GM18526 (cell line): ENCODE data around the gene PYGM.

ENCODE experiments used
- POLR2A ChIP-seq: IDR thresholded peaks from 3 replicates; pipeline ENCODE4 v1.6.1; 2011; ENCODE audit not compliant: insufficient read length; ENCODE audit errors: extremely low read depth

PYGM gene

DNA sequence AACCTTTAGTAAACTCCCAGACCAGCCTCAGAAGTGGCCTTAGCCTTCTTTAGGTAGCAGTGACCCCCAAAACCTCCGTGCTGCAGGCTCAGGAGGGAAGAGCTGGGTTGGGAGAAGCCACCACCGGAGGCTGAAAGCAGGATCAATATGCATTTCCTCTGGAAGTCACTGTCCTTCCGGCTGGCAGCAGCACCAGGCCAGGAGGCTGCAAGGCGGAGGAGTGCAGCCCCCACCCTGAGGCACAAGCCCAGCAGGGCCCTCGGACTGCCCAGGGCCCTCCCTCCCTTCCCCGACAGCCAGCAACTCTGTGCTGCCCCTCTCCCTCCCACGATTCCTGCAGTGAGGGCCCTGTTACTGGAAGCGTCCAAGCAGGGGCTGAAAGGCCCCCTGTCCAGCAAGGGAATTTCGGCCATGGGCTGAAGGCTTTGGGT is 33.5 kb downstream of the PYGM start:
- no peak for TF ChIP-seq POLR2A

DNA sequence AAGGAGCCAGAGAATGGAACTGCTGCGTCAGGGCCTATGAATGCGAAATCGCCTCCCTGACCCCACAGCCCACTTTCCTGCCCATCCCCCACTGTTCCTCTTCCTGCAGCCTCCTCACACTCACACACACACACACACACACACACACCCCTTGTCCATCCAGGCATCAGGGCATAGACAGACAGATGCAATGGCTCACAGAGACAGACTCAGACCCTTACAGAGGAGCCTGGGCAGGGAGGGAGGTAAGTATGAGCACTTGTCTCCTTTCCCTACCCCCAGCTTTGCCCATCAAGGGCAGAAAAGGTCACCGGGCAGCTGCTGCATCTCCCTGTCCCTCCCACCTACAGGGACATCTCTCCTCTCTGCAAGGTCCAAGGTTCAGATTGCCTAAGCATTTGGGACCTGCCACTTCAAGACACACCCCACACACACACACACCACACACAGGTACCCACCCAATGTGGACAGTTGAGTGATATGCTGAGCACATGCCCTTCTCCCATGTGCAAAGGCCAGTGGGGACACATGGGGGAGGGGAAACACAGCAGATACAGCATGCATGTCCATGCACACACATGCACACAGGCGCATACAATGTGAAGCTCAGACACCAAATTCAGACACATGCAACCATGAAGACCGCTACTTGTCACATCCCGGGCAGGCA is 34.8 kb downstream of the PYGM start:
- TF ChIP-seq POLR2A: no peak

DNA sequence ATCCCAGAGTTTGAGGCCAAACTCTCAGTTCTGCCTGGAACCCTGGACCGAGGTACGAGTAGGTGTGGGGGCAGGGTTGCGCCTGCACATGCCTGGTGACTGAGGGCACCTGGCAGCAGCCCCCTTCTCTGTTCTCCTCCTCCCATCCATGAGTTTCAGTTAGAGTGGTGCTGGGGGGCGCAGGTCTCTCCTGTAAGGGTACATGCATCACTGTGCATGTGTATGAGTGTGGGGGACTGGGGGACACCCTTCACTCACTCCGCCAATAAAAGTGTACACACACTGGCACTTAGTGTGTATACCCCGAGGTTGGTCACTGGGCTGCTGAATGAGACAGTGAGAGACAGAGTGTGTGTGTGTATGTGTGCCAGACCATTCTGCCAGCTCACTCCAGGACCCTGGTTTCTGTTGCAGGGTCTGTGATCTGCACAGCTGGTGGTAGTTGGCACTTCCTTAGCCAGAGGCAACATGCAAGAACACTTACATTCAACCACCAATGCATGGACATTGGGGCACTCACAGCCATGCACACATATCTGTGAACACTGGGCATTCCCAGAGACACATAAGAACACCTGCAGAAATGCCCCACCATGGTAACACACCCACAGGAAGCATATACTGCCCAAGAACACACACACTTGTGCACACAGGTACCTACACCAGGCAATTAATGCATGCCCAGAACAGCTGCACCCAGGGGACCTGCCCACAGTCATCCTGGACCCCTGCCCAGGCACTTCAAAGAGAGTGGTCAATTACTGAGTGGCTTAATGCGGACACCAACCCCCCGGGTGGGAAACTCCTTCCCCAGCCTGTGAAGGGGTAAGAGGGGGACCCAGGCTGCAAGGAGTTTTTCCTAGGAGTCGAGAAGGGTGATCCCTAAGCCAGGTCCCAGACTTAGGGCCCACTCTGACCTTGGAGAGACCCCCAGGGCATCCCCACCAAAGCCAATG is 35.6 kb downstream of the PYGM start:
- no peak for TF ChIP-seq POLR2A

GRCh38 chr11:64723117-64723906 is 36.5 kb downstream of the PYGM start, which contains the start of gene NRXN2:
NRXN2 (minus strand) TSS chr11:64723197; CDS start chr11:64713699, 9,498 bp downstream.
- no peak for TF ChIP-seq POLR2A

DNA sequence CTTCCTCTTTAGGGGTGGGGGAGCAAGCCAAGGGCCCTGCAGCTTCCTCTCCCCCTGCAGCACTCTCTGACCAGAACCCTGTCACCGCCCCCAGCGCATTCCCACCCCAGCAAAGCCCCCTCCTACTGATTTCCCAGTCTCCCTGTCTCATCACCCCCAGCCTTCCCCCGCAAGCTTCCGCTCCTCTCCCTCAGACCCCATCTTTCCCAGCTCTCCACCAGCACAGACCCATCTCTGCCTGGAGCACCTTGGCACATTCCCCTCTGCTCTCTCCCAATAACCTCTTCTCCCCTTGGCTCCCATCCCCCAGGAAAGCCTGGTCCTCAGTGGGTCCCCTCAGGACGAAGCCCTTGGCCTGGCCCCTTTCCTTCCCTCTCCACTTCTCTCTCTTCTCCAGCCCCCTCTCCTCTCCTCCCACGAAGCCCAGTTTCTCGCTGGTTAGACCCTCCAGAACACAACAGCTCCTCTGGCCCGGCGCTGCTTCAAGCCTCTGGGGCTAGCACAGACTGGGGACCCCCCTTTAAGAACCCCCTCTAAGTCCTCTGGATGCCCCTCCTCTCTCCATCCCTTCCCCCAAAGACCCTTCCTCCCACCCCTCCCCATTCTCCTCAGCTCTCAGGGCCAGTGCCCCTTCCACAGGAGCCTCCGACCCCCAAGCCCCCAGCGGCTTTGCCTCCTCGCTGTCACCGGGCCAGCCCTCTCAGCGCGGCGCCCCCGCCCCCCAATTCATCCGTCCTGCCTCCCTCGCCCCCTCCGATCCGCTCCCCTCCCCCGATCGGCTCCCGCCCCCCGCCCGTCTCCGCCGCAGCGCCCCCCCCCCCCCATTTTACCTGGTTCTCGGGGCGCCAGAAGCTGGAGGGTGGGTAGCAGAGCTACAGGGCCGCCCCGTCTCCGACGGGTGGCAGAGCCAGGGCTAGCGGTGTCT is 37.4 kb downstream of the PYGM start:
- no peak for TF ChIP-seq POLR2A

GRCh38 chr11:64721359-64721699 is 38.4 kb downstream of the PYGM start:
- no peak for TF ChIP-seq POLR2A

DNA sequence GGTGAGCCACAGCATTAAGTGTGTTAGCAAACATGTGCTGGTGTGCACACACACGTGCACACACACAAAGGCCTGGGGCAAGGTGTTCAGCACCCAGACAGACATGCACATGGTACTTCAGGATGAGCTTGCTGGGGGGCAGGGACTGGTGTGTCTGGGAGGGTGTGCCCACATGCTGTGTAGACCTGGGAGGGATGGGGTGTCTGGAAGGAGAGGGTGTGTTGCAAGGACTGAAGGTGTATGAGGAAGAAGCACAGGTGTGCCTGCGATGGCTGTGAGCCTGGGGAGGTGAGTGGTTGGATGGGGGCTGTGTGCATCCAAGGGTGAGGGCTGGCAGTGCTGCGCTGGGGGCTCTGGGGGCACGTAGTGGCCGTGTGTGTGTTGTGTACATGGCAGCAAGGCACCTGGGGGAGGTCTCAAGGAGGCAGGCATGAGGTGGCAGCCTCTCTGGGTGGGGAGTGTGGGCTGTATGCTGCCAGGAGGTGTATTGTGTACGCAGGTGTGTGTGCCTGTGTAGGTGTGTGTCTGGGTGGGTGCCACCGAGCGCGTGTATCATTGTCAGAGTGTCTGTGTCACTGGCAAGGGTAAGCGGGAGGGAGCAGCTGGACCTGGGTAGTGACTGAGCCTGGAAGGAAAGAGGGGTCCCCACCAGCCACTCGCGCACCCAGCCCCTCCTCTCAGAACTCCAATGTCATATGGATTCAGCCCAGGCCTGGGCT is 39.0 kb downstream of the PYGM start:
- TF ChIP-seq POLR2A: no peak

DNA sequence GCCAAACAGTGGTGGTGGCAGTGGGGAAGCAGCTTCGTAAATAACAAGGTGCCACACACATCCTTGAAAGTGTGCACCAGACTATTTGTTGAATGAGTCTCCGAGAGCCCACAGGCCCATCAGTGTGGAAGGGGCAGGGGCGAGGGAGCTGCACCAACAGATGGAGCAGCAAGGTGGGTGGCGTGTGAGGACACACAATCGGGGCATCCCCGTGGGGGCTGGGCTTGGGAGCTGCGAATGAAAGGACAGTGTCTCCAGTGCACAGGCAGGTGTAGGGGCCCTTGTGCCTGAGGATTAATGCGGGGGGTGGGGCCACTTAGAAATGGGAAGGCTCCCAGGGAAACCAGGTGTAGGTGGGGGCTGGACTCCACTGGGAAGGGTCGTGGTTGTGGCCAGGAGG is 39.6 kb downstream of the PYGM start:
- no peak for TF ChIP-seq POLR2A

GRCh38 chr11:64719406-64719805 is 40.4 kb downstream of the PYGM start:
- no peak for TF ChIP-seq POLR2A

GRCh38 chr11:64718780-64719124 is 41.0 kb downstream of the PYGM start:
- no peak for TF ChIP-seq POLR2A

- TF ChIP-seq POLR2A: no peak
Measured at GRCh38 chr11:64718084-64718779, 41.5 kb downstream of the PYGM start.

GRCh38 chr11:64717268-64717578 is 42.6 kb downstream of the PYGM start:
- TF ChIP-seq POLR2A: no peak

DNA sequence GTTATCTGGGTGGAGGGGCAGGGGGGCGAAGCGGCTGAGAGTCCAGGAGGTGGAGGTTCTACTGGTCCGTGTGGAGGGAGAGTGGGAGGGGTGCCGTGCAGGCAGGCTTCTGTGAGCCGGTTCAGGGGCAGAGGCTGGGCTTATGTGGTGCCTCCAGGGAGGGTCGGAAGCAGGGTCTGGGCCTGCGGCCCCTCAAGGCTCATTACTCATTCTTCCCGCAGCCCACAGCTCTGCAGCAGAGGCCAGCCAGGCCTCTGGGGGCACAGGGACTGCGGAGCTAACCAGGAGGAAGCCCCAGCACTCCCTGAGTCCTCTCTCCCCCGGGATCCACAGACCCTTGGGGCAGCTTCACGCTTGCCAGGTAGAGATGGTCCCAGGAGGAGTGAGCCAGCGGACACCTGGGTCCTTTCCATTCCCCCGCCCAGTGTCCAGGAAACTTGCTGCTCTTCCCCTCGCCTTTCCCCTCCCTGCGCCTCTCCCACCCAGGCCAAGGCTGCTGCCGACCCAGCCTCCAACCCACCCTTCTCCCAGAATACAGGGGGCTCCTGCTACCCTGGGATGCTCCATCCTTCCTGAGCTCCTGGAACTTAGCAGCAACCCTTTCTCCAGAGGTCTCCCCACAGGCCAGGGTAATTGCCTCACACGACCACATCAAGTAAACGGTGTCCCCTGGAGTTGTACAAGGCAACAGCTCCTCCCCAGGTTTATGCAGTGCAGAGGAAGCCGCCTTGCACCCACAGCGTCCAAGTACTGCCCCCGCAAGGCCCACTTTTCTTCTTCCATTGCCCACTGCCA is 43.1 kb downstream of the PYGM start:
- TF ChIP-seq POLR2A: no peak
